ENCODE data around the gene TTLL9.

The TTLL9 gene

DNA sequence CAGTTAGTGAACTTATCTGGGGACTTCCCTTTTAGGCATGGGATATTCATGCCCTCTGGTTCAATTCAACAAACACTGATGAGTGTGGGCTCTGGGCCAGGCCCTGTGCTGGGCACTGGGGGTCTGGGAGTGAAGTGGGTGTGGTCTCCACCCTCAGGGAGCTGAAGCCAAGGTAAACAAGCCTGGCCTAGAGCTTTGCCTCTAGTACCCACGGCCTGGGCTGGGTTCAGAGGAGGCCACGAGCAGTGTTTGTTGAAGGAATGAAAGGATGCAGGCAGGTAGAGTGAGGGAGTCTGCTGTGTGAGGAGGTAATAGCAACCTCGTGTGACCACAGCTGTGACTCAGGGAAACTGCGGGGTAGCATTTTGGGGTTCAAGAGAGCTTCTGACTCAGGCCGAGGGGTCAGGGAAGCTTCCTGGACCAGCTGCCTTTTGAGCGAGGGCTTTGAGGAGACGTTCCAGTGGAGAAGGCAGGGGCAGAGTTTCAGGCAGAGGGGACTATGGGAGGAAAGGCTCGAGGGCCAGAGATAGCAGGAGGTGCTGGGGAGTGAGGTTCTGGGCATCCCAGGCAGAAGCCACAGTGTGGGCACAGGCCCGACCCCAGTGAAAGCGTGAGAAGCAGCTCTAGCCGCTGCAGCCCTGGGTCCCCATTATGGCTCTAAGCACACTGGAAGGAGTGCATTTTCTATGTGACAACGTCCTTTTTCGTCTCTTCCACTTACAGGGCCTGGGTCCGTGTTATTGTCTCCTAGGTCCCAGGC is 45.7 kb upstream of the TTLL9 start:
- TF ChIP-seq, protein P1, sequence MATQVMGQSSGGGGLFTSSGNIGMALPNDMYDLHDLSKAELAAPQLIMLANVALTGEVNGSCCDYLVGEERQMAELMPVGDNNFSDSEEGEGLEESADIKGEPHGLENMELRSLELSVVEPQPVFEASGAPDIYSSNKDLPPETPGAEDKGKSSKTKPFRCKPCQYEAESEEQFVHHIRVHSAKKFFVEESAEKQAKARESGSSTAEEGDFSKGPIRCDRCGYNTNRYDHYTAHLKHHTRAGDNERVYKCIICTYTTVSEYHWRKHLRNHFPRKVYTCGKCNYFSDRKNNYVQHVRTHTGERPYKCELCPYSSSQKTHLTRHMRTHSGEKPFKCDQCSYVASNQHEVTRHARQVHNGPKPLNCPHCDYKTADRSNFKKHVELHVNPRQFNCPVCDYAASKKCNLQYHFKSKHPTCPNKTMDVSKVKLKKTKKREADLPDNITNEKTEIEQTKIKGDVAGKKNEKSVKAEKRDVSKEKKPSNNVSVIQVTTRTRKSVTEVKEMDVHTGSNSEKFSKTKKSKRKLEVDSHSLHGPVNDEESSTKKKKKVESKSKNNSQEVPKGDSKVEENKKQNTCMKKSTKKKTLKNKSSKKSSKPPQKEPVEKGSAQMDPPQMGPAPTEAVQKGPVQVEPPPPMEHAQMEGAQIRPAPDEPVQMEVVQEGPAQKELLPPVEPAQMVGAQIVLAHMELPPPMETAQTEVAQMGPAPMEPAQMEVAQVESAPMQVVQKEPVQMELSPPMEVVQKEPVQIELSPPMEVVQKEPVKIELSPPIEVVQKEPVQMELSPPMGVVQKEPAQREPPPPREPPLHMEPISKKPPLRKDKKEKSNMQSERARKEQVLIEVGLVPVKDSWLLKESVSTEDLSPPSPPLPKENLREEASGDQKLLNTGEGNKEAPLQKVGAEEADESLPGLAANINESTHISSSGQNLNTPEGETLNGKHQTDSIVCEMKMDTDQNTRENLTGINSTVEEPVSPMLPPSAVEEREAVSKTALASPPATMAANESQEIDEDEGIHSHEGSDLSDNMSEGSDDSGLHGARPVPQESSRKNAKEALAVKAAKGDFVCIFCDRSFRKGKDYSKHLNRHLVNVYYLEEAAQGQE (IDR thresholded peaks at IDR 0.05; ENCODE audit: insufficient read depth in 1 of 2, low read depth in 2 of 2, low read length in 2 of 2) = no peak
- TF ChIP-seq SIN3A (IDR thresholded peaks at IDR 0.05; ENCODE audit: borderline replicate concordance, insufficient read depth, low read length) (no peak), TAF1 (IDR thresholded peaks at IDR 0.05; ENCODE audit: borderline replicate concordance, insufficient read depth, low read length) (no peak), POLR2AphosphoS5 (IDR thresholded peaks at IDR 0.05; ENCODE audit: low read depth, low read length) (no peak), FOXP2 (optimal IDR thresholded peaks at IDR 0.05; ENCODE audit: borderline replicate concordance, extremely low read depth, extremely low read length, insufficient read depth) (no peak)

DNA sequence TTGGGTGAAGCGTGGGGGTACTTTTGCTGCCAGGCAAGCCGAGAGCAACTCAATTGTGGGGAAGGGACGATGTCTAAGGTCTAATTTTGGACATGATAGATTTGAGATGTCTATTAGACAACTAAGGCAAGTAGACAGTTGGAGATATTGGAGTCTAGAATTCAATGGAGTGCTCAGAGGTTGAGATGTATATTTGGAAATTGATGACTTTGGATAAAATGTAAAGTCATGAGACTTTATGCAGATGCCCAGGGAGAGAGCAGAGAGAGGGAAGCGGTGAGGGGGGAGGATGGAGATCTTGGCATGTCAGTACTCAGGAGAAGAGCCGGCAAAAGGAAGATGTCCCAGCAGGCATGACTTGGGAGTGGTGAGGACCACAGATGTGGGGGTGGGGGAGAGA is 44.4 kb upstream of the TTLL9 start:
- TF ChIP-seq SIN3A (IDR thresholded peaks at IDR 0.05; ENCODE audit: borderline replicate concordance, insufficient read depth, low read length) (no peak), TAF1 (IDR thresholded peaks at IDR 0.05; ENCODE audit: borderline replicate concordance, insufficient read depth, low read length) (no peak), POLR2AphosphoS5 (IDR thresholded peaks at IDR 0.05; ENCODE audit: low read depth, low read length) (no peak), FOXP2 (optimal IDR thresholded peaks at IDR 0.05; ENCODE audit: borderline replicate concordance, extremely low read depth, extremely low read length, insufficient read depth) (no peak)
- TF ChIP-seq, protein P1 (IDR thresholded peaks at IDR 0.05; ENCODE audit: insufficient read depth in 1 of 2, low read depth in 2 of 2, low read length in 2 of 2) = no peak

DNA sequence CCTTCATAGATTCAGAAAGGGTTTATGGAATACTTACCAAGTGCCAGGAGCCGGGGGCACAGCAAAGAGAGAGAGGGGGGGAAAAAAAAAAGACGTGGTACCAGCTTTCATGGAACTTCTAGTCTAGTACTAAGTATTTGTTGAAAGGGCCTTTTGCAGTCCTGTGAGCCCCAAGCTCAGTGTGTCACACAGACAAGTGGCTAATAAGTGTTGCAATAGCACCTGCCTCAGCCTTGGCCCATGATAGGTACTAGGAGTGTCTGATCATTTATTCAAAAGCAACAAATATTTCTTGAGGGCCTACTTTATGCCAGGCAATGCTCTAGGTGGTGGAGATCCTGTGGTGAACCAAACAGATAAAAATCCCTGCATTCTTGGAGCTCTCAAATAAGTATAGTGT is 43.4 kb upstream of the TTLL9 start:
- TF ChIP-seq FOXP2 (optimal IDR thresholded peaks at IDR 0.05; ENCODE audit: borderline replicate concordance, extremely low read depth, extremely low read length, insufficient read depth) = no peak

DNA sequence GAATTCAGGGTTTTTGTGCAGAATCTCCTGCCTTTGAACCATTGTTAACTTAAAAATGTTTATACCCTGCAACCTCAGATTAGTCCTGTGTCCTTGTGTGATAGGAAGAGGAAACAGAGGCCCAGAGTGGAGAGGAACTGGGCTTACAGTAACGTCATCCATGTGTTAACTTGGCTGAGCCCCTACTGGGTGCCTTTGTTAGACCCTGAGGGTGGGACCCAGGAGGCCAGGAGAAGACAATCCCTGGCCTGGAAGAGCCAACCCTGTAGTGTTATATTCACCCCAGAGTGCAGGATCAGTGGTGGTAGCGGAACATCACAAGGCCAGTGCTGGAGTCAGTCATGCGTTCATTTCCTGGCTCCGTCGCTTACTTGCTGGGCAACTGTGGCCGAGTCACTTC is 40.7 kb upstream of the TTLL9 start:
- TF ChIP-seq POLR2AphosphoS5 (IDR thresholded peaks at IDR 0.05; ENCODE audit: low read depth, low read length) (no peak), SIN3A (IDR thresholded peaks at IDR 0.05; ENCODE audit: borderline replicate concordance, insufficient read depth, low read length) (no peak), FOXP2 (optimal IDR thresholded peaks at IDR 0.05; ENCODE audit: borderline replicate concordance, extremely low read depth, extremely low read length, insufficient read depth) (no peak), TAF1 (IDR thresholded peaks at IDR 0.05; ENCODE audit: borderline replicate concordance, insufficient read depth, low read length) (no peak)
- TF ChIP-seq, protein P1 (IDR thresholded peaks at IDR 0.05; ENCODE audit: insufficient read depth in 1 of 2, low read depth in 2 of 2, low read length in 2 of 2) = no peak

DNA sequence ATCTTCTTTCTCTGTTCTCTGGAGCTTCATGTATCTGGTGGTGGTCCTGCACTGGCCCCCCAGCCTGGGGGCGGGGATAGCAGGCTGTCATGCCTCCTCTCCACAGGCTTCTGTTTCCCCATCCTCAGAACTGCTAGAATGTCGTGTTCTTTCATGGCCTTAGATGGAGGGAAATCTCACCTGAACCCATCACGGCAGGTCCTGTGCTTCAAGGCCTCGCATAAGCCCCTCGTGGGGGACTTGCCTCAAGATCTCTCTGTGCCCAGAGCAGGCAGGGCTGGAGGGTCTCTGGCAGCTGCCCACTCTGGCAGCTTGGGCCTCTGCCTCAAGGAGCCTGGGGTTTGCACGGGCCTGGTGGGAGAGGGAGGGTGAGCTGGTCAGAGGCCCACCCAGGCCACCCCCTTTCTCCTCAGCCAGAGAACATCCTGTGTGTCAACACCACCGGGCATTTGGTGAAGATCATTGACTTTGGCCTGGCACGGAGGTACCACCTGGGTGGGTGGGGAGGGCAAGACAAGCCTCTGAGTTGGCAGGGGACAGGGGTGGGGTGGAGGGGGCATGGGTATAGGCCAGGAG is 39.9 kb upstream of the TTLL9 start:
- TF ChIP-seq, protein P1 (IDR thresholded peaks at IDR 0.05; ENCODE audit: insufficient read depth in 1 of 2, low read depth in 2 of 2, low read length in 2 of 2) = no peak
- no peak for TF ChIP-seq SIN3A (IDR thresholded peaks at IDR 0.05; ENCODE audit: borderline replicate concordance, insufficient read depth, low read length)
- no peak for TF ChIP-seq POLR2AphosphoS5 (IDR thresholded peaks at IDR 0.05; ENCODE audit: low read depth, low read length)
- no peak for TF ChIP-seq FOXP2 (optimal IDR thresholded peaks at IDR 0.05; ENCODE audit: borderline replicate concordance, extremely low read depth, extremely low read length, insufficient read depth)
- TF ChIP-seq TAF1 (IDR thresholded peaks at IDR 0.05; ENCODE audit: borderline replicate concordance, insufficient read depth, low read length) = no peak

All from PFSK-1 (cell line).